Sigmoid colon (tissue), 7 donors: ENCODE results near the gene ZSCAN18. TPM values are rescaled to one million over a fixed set of nuclear protein-coding genes. Genes with fewer than 3 reads are reported as not detected.

ENCODE experiments used
- DNase-seq: peaks from one replicate; pipeline ENCODE4 v3.0.0-alpha.2; 2019
- H3K27ac ChIP-seq, 4 donors: fragments of 200-600 bp; sonication (generic); one replicate each; pipeline ENCODE4 v1.5.1; 2016 to 2019; ENCODE audit warnings: mild to moderate bottlenecking in 1 of 4
- H3K27me3 ChIP-seq, 3 donors: fragments of 200-600 bp; sonication (generic); one replicate each; pipeline ENCODE4 v1.5.1; 2019; ENCODE audit warnings: mild to moderate bottlenecking in 1 of 3
- H3K36me3 ChIP-seq, 4 donors: fragments of 200-600 bp; sonication (generic); one replicate each; pipeline ENCODE4 v1.5.1; 2016 to 2019
- H3K4me1 ChIP-seq, 4 donors: fragments of 200-600 bp; sonication (generic); one replicate each; pipeline ENCODE4 v1.5.1; 2017 to 2019
- H3K4me3 ChIP-seq, 4 donors: fragments of 200-600 bp; sonication (generic); one replicate each; pipeline ENCODE4 v1.5.1; 2017 to 2019; ENCODE audit warnings: mild to moderate bottlenecking in 2 of 4, moderate library complexity in 1 of 4
- H3K9me3 ChIP-seq, 4 donors: fragments of 200-600 bp in 3 of 4; sonication (generic) in 3 of 4; one replicate each; pipeline versions ENCODE4 v1.5.1 to v1.6.1; 2013 to 2019
- EP300 ChIP-seq, 4 donors: sonication (generic); formaldehyde crosslinking; IDR thresholded peaks; one replicate each; pipeline ENCODE4 v1.6.1; 2017; ENCODE audit warnings: antibody characterized with exemption in 4 of 4
- POLR2A ChIP-seq, 2 donors: fragments of 450-650 bp; IDR thresholded peaks; one replicate each; pipeline ENCODE4 v1.6.1; 2016; ENCODE audit warnings: antibody characterized with exemption in 2 of 2, mild to moderate bottlenecking in 2 of 2, moderate library complexity in 2 of 2
- POLR2AphosphoS5 ChIP-seq, 4 donors: sonication (generic); formaldehyde crosslinking; IDR thresholded peaks; one replicate each; pipeline ENCODE4 v1.6.1; 2017; ENCODE audit warnings: antibody characterized with exemption in 4 of 4
- WGBS, 2 donors: extraction: QIAGEN DNeasy Blood & Tissue Kit; methylation state at CpG; one replicate each; pipeline ENCODE4 v1.1.7; 2013; 5-methylcytosine and 5-hydroxymethylcytosine counted together
- intact Hi-C: fragments of 100-400 bp; cut with DNase I; formaldehyde crosslinking; loops from one replicate; pipeline ENCODE4 v1.15.1; 2023
- polyA plus RNA-seq, 3 donors: library from polyadenylated mRNA; stranded (reverse); fragments of 200-250 nt; gene quantifications; one replicate each; pipeline ENCODE4 v1.2.3, GENCODE V29; 2013
- total RNA-seq, 4 donors: library from RNA; depleted of rRNA; stranded (reverse); fragments of >200 nt; gene quantifications; one replicate each; pipeline ENCODE4 v1.1.0, GENCODE V29; 2016
- TF ChIP-seq, protein P1 (sequence below), 4 experiments: fragments of 450-650 bp in 3 of 4; fragments of 200-600 bp in 1 of 4; IDR thresholded peaks; one replicate each; pipeline ENCODE4 v1.5.1; 2016 to 2019; ENCODE audit warnings: antibody characterized with exemption in 4 of 4, mild to moderate bottlenecking in 3 of 4, moderate library complexity in 2 of 4
- donor health status: healthy with polysubstance abuse.
- donor health status: Bipolar disorder and iron deficiency.
- donor health status: healthy.

Gene ZSCAN18
- total and polyA plus RNA-seq, 7 donors = 5.8 to 85.3 (median 64.7) TPM

DNA sequence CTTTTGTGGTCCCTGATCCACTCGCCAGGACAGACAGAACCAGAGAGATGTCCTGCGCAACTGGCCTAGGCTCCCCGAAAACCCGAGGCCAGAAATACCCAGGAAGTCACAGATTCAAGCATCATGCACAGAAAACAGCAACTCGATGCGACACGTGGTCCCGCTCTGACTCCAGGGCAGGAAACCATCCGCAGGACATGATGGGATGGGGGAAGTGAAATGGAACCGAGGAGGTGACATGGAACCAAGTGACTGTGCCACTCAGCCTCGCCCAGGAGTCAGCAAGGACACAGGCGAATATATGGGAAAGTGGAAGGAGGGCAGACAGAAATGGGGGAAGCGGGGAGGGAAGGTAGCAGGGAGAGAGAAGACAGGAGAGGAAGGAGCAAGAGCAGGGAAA, 1.1 kb downstream of the ZSCAN18 start:
- intact Hi-C loops = no loop called here
- WGBS, 2 donors = 93 to 96% methylated on average over 13 of the region's 13 CpGs
- Histone ChIP-seq H3K36me3 (no peaks in the 10 kb centered on the region), H3K27me3 (no peaks in the 10 kb centered on the region), H3K9me3 (peaks cover 0 to 15% (median 0%) of the 10 kb centered on the region in 4 donors), H3K27ac (peak overlapping the region in 3 of 4 donors; percentile 87 to 94 (median 92)), H3K4me1 (peaks cover 0 to 17% (median 15%) of the 10 kb centered on the region in 4 donors), H3K4me3 (peak overlapping the region in 3 of 4 donors; percentile 87 to 96 (median 89))
- no peak for DNase-seq
- TF ChIP-seq POLR2A (IDR thresholded peaks at IDR 0.05) = no peak
- TF ChIP-seq POLR2AphosphoS5 (IDR thresholded peaks at IDR 0.05) = no peak
- TF ChIP-seq, protein P1, sequence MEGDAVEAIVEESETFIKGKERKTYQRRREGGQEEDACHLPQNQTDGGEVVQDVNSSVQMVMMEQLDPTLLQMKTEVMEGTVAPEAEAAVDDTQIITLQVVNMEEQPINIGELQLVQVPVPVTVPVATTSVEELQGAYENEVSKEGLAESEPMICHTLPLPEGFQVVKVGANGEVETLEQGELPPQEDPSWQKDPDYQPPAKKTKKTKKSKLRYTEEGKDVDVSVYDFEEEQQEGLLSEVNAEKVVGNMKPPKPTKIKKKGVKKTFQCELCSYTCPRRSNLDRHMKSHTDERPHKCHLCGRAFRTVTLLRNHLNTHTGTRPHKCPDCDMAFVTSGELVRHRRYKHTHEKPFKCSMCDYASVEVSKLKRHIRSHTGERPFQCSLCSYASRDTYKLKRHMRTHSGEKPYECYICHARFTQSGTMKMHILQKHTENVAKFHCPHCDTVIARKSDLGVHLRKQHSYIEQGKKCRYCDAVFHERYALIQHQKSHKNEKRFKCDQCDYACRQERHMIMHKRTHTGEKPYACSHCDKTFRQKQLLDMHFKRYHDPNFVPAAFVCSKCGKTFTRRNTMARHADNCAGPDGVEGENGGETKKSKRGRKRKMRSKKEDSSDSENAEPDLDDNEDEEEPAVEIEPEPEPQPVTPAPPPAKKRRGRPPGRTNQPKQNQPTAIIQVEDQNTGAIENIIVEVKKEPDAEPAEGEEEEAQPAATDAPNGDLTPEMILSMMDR (IDR thresholded peaks at IDR 0.05) = no peak
- TF ChIP-seq EP300 (IDR thresholded peaks at IDR 0.05) = no peak

- no peaks in the 10 kb centered on the region for H3K36me3 ChIP-seq
Measured at GRCh38 chr19:58095328-58095727, 2.7 kb downstream of the ZSCAN18 start.

GRCh38 chr19:58093071-58093470, 5.0 kb downstream of the ZSCAN18 start:
- no peak overlapping the region for H3K4me3 ChIP-seq
- DNase-seq = no peak

More at GRCh38 chr19:58095328-58095727, 2.7 kb downstream of the ZSCAN18 start:
- no peak for DNase-seq
- 96 to 98% methylated on average over 10 of the region's 10 CpGs for WGBS, 2 donors
- H3K4me1 ChIP-seq = peaks cover 0 to 17% (median 15%) of the 10 kb centered on the region in 4 donors
- intact Hi-C loops = no loop called here
- no peak overlapping the region for H3K27ac ChIP-seq
- TF ChIP-seq, protein P1 (IDR thresholded peaks at IDR 0.05) = no peak
- TF ChIP-seq POLR2A (IDR thresholded peaks at IDR 0.05) = no peak
- TF ChIP-seq EP300 (IDR thresholded peaks at IDR 0.05) = no peak
- TF ChIP-seq POLR2AphosphoS5 (IDR thresholded peaks at IDR 0.05) = no peak
- no peaks in the 10 kb centered on the region for H3K27me3 ChIP-seq
- H3K4me3 ChIP-seq = no peak overlapping the region
- peaks cover 0 to 18% (median 0%) of the 10 kb centered on the region in 4 donors for H3K9me3 ChIP-seq

GRCh38 chr19:58091251-58091995, 6.6 kb downstream of the ZSCAN18 start:
- peaks cover 0 to 3% (median 1%) of the 10 kb centered on the region in 4 donors for H3K4me1 ChIP-seq
- H3K27me3 ChIP-seq = no peaks in the 10 kb centered on the region
- no peak overlapping the region for H3K4me3 ChIP-seq
- DNase-seq = no peak
- intact Hi-C loops = no loop called here
- 77 to 82% methylated on average over 11 of the region's 11 CpGs for WGBS, 2 donors
- H3K36me3 ChIP-seq = peaks cover 7 to 32% (median 20%) of the 10 kb centered on the region in 4 donors
- H3K9me3 ChIP-seq = peaks cover 0 to 25% (median 8%) of the 10 kb centered on the region in 4 donors
- no peak overlapping the region for H3K27ac ChIP-seq
- no peak for TF ChIP-seq POLR2A (IDR thresholded peaks at IDR 0.05)
- no peak for TF ChIP-seq EP300 (IDR thresholded peaks at IDR 0.05)
- TF ChIP-seq POLR2AphosphoS5 (IDR thresholded peaks at IDR 0.05) = no peak
- TF ChIP-seq, protein P1 (IDR thresholded peaks at IDR 0.05) = no peak

More at GRCh38 chr19:58093071-58093470, 5.0 kb downstream of the ZSCAN18 start:
- Histone ChIP-seq H3K36me3 (peaks cover 0 to 15% (median 8%) of the 10 kb centered on the region in 4 donors), H3K9me3 (peaks cover 0 to 22% (median 0%) of the 10 kb centered on the region in 4 donors), H3K27me3 (no peaks in the 10 kb centered on the region), H3K4me1 (peaks cover 0 to 14% (median 12%) of the 10 kb centered on the region in 4 donors), H3K27ac (no peak overlapping the region)
- 94 to 95% methylated on average over 7 of the region's 7 CpGs for WGBS, 2 donors
- no peak for TF ChIP-seq POLR2A (IDR thresholded peaks at IDR 0.05)
- no peak for TF ChIP-seq EP300 (IDR thresholded peaks at IDR 0.05)
- TF ChIP-seq, protein P1 (IDR thresholded peaks at IDR 0.05) = no peak
- TF ChIP-seq POLR2AphosphoS5 (IDR thresholded peaks at IDR 0.05) = no peak
- intact Hi-C loops = no loop called here
